ENCODE results near the gene YPEL2. TPM values are rescaled to one million over a fixed set of nuclear protein-coding genes. Genes with fewer than 3 reads are reported as not detected.

Gene YPEL2
- total and polyA plus RNA-seq, 2 experiments from 2014 or later = 20.2 to 26.0 TPM

DNA sequence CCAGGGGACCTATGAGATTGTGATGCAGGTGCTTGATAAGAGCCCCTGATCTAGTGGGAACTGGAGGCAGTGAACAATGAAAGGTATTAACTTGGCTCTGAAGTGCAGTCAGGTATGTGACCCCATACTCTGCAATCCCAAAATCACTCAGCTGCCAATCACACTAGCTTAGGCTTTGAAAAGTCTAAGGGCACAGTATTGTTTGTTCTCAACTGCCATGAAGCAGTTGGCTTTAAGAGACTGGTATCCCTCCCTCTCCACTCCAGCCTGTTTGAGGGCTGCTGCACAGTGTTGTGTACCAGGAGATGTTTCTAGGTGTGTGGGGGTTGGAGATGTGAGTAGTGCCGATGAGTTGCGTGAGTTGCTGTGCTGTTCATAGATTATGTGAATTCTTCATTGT is 2.4 kb downstream of the YPEL2 start:
- peaks cover 33% of the 10 kb centered on the region for H3K4me1 ChIP-seq (ENCODE audit: insufficient read depth)
- H4K20me1 ChIP-seq (ENCODE audit: insufficient read depth, poor library complexity, severe bottlenecking) = peaks cover 48% of the 10 kb centered on the region
- no peaks in the 10 kb centered on the region for H3K9me3 ChIP-seq (ENCODE audit: low read depth)
- peak overlapping the region; percentile 98 for H3K4me2 ChIP-seq
- no peaks in the 10 kb centered on the region for H3K27me3 ChIP-seq
- no peaks in the 10 kb centered on the region for H3K9me2 ChIP-seq (replicated peaks; ENCODE audit: insufficient read depth)
- no peak overlapping the region for H2AFZ ChIP-seq
- no peak overlapping the region for H3K27ac ChIP-seq
- WGBS (ENCODE audit: low lambda C conversion rate, missing lambda C conversion rate) = 74% methylated on average over 2 of the region's 2 CpGs
- H3K36me3 ChIP-seq (replicated peaks; ENCODE audit: insufficient read depth, low read depth) = no peaks in the 10 kb centered on the region
- peaks cover 66% of the 10 kb centered on the region for H3K79me2 ChIP-seq
- no peak for TF ChIP-seq EZH2 (IDR thresholded peaks at IDR 0.05; ENCODE audit: borderline replicate concordance)
- TF ChIP-seq, protein P1, sequence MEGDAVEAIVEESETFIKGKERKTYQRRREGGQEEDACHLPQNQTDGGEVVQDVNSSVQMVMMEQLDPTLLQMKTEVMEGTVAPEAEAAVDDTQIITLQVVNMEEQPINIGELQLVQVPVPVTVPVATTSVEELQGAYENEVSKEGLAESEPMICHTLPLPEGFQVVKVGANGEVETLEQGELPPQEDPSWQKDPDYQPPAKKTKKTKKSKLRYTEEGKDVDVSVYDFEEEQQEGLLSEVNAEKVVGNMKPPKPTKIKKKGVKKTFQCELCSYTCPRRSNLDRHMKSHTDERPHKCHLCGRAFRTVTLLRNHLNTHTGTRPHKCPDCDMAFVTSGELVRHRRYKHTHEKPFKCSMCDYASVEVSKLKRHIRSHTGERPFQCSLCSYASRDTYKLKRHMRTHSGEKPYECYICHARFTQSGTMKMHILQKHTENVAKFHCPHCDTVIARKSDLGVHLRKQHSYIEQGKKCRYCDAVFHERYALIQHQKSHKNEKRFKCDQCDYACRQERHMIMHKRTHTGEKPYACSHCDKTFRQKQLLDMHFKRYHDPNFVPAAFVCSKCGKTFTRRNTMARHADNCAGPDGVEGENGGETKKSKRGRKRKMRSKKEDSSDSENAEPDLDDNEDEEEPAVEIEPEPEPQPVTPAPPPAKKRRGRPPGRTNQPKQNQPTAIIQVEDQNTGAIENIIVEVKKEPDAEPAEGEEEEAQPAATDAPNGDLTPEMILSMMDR (IDR thresholded peaks at IDR 0.05; ENCODE audit: poor library complexity) = no peak
- TF ChIP-seq EZH2phosphoT487 (IDR thresholded peaks at IDR 0.05; ENCODE audit: low read depth, severe bottlenecking, unreplicated experiment) = no peak
- no peak overlapping the region for H3K4me3 ChIP-seq
- DNase-seq (ENCODE audit: low spot score) = no peak

DNA sequence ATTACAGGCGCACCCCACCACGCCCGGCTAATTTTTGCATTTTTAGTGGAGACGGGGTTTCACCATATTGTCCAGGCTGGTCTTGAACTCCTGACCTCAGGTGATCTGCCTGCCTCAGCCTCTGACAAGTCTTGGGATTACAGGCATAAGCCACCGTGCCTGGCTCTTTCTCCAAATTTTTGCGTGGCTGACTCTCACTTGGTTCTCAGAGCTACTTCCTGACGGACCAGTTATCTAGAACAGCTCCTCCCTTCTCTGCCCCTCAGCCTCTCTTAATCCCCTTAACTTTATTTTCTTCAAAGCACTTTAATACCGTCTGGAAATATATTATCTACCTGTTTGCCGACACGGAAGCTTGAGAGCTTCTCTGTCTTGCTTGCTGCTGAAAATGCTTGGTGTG is 4.2 kb downstream of the YPEL2 start:
- H3K27me3 ChIP-seq = no peaks in the 10 kb centered on the region
- peaks cover 84% of the 10 kb centered on the region for H3K79me2 ChIP-seq
- no peaks in the 10 kb centered on the region for H3K9me2 ChIP-seq (replicated peaks; ENCODE audit: insufficient read depth)
- H3K36me3 ChIP-seq (replicated peaks; ENCODE audit: insufficient read depth, low read depth) = no peaks in the 10 kb centered on the region
- H3K4me1 ChIP-seq (ENCODE audit: insufficient read depth) = peaks cover 27% of the 10 kb centered on the region
- peaks cover 59% of the 10 kb centered on the region for H4K20me1 ChIP-seq (ENCODE audit: insufficient read depth, poor library complexity, severe bottlenecking)
- no peaks in the 10 kb centered on the region for H3K9me3 ChIP-seq (ENCODE audit: low read depth)
- no peak overlapping the region for H2AFZ ChIP-seq
- no peak overlapping the region for H3K27ac ChIP-seq
- no peak overlapping the region for H3K4me3 ChIP-seq
- no peak for DNase-seq (ENCODE audit: low spot score)
- WGBS (ENCODE audit: low lambda C conversion rate, missing lambda C conversion rate) = 59% methylated on average over 10 of the region's 10 CpGs
- TF ChIP-seq EZH2 (IDR thresholded peaks at IDR 0.05; ENCODE audit: borderline replicate concordance) = no peak
- TF ChIP-seq, protein P1 (IDR thresholded peaks at IDR 0.05; ENCODE audit: poor library complexity) = no peak
- no peak for TF ChIP-seq EZH2phosphoT487 (IDR thresholded peaks at IDR 0.05; ENCODE audit: low read depth, severe bottlenecking, unreplicated experiment)
- H3K4me2 ChIP-seq = peak overlapping the region; percentile 1

DNA sequence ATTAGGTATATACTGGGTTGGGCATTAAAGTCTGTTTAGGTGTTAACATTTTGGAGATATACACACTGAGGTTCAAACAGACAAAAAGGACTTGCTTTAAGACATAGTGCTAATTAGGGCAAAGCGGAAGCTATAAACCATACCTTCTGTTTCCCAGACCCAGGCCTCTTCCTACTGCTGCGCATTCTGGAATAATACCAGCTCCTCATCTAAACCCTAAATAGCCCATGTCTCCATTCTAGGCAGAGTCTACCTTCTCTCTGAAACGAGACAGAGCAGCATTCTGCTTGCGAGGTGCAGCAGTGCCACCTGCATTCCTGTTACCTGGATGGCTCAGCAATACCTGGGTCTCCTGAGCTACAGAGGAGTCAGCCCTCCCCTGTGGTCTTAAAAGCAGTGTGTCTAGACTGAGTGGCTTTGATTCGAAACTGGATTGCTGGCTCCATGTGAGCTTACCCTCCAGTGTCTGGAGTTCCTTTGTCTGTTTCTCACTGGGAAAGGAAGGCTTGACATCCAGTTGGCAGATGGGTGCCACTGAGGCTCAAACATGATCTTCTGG is 6.4 kb downstream of the YPEL2 start:
- Histone ChIP-seq H3K4me2 (no peak overlapping the region), H3K9me3 (ENCODE audit: low read depth) (no peaks in the 10 kb centered on the region), H3K36me3 (replicated peaks; ENCODE audit: insufficient read depth, low read depth) (no peaks in the 10 kb centered on the region), H3K4me3 (no peak overlapping the region), H3K4me1 (ENCODE audit: insufficient read depth) (peaks cover 25% of the 10 kb centered on the region), H4K20me1 (ENCODE audit: insufficient read depth, poor library complexity, severe bottlenecking) (peaks cover 75% of the 10 kb centered on the region), H3K27me3 (no peaks in the 10 kb centered on the region), H3K79me2 (peaks cover 97% of the 10 kb centered on the region), H3K9me2 (replicated peaks; ENCODE audit: insufficient read depth) (no peaks in the 10 kb centered on the region), H2AFZ (no peak overlapping the region), H3K27ac (no peak overlapping the region)
- TF ChIP-seq, protein P1 (IDR thresholded peaks at IDR 0.05; ENCODE audit: poor library complexity) = no peak
- TF ChIP-seq EZH2 (IDR thresholded peaks at IDR 0.05; ENCODE audit: borderline replicate concordance) (no peak), EZH2phosphoT487 (IDR thresholded peaks at IDR 0.05; ENCODE audit: low read depth, severe bottlenecking, unreplicated experiment) (no peak)
- no peak for DNase-seq (ENCODE audit: low spot score)
- WGBS (ENCODE audit: low lambda C conversion rate, missing lambda C conversion rate) = 90% methylated on average over 5 of the region's 5 CpGs

All from hepatocyte (in vitro differentiated cells).